Neuronal stem cell (in vitro differentiated cells): ENCODE data around the gene CLIC5.

Experiments used
- DNase-seq: peaks from one replicate; pipeline ENCODE4 v3.0.0-alpha.2; 2013; ENCODE audit warnings: low spot score
- H2AFZ ChIP-seq: one replicate; pipeline ENCODE4 v1.6.1; 2013; ENCODE audit warnings: mild to moderate bottlenecking, low read length, inconsistent platforms
- H2AK5ac ChIP-seq: 2 replicates; pipeline ENCODE4 v1.6.1; 2013; ENCODE audit warnings: low read depth, mild to moderate bottlenecking, inconsistent platforms, low read length, moderate library complexity, mixed read lengths
- H2BK120ac ChIP-seq: 2 replicates; pipeline ENCODE4 v1.6.1; 2013; ENCODE audit warnings: low read depth, mild to moderate bottlenecking, inconsistent platforms, low read length, moderate library complexity, mixed read lengths
- H2BK12ac ChIP-seq: one replicate; pipeline ENCODE4 v1.6.1; 2013; ENCODE audit warnings: low read length, inconsistent platforms
- H2BK15ac ChIP-seq: 2 replicates; pipeline ENCODE4 v1.6.1; 2013; ENCODE audit warnings: mild to moderate bottlenecking, low read length, inconsistent platforms, mixed read lengths
- H2BK5ac ChIP-seq: one replicate; pipeline ENCODE4 v1.6.1; 2013; ENCODE audit warnings: inconsistent platforms, mild to moderate bottlenecking, low read length, moderate library complexity
- H3K14ac ChIP-seq: one replicate; pipeline ENCODE4 v1.6.1; 2013; ENCODE audit warnings: low read length, inconsistent platforms
- H3K18ac ChIP-seq: 2 replicates; pipeline ENCODE4 v1.6.1; 2013; ENCODE audit warnings: low read length, inconsistent platforms
- H3K23ac ChIP-seq: 2 replicates; pipeline ENCODE4 v1.6.1; 2013; ENCODE audit warnings: low read depth, mild to moderate bottlenecking, mixed read lengths, low read length, inconsistent platforms; ENCODE audit not compliant: poor library complexity
- H3K27ac ChIP-seq: replicated peaks from 3 replicates; pipeline ENCODE4 v1.5.1; 2013; ENCODE audit warnings: low read length, inconsistent platforms
- H3K27me3 ChIP-seq, 3 experiments: 2 replicates each; pipeline ENCODE4 v1.6.1; 2013; ENCODE audit warnings: low read length in 3 of 3, mild to moderate bottlenecking in 2 of 3, inconsistent platforms in 1 of 3, low read depth in 1 of 3, mixed read lengths in 1 of 3, moderate library complexity in 1 of 3; ENCODE audit not compliant: control insufficient read depth in 3 of 3, insufficient read depth in 3 of 3
- H3K36me3 ChIP-seq, 2 donors: replicated peaks in 1 of 2; 2 replicates each; pipeline ENCODE4 v1.6.1; 2013; ENCODE audit warnings: low read length in 2 of 2; ENCODE audit not compliant: control insufficient read depth in 2 of 2, insufficient read depth in 2 of 2
- H3K4ac ChIP-seq: 2 replicates; pipeline ENCODE4 v1.6.1; 2013; ENCODE audit warnings: inconsistent platforms, mild to moderate bottlenecking, low read length, moderate library complexity
- H3K4me1 ChIP-seq, 2 donors: 1 replicate in 1 of 2; 2 replicates in 1 of 2; pipeline ENCODE4 v1.6.1; 2013; ENCODE audit warnings: low read length in 2 of 2, low read depth in 1 of 2; ENCODE audit not compliant: control insufficient read depth in 2 of 2, insufficient read depth in 1 of 2
- H3K4me2 ChIP-seq: one replicate; pipeline ENCODE4 v1.6.1; 2013; ENCODE audit warnings: mild to moderate bottlenecking, low read length, inconsistent platforms; ENCODE audit not compliant: insufficient read depth, poor library complexity, severe bottlenecking
- H3K4me3 ChIP-seq, 2 donors: 2 replicates each; pipeline ENCODE4 v1.5.1; 2013; ENCODE audit warnings: low read length in 2 of 2, mild to moderate bottlenecking in 2 of 2, inconsistent platforms in 1 of 2, moderate library complexity in 1 of 2
- H3K79me1 ChIP-seq: one replicate; pipeline ENCODE4 v1.6.1; 2013; ENCODE audit warnings: low read depth, mild to moderate bottlenecking, inconsistent platforms, low read length, moderate library complexity
- H3K9ac ChIP-seq: one replicate; pipeline ENCODE4 v1.6.1; 2013; ENCODE audit warnings: mild to moderate bottlenecking, low read depth, low read length, inconsistent platforms; ENCODE audit not compliant: poor library complexity
- H3K9me3 ChIP-seq, 2 donors: replicated peaks in 1 of 2; 2 replicates each; pipeline versions ENCODE3 to v1.6.1; 2013; ENCODE audit warnings: low read length in 2 of 2, mild to moderate bottlenecking in 2 of 2, inconsistent platforms in 1 of 2, low read depth in 1 of 2, mixed read lengths in 1 of 2, moderate library complexity in 1 of 2; ENCODE audit not compliant: control insufficient read depth in 2 of 2, insufficient read depth in 1 of 2
- H4K8ac ChIP-seq: one replicate; pipeline ENCODE4 v1.6.1; 2013; ENCODE audit warnings: low read depth, mild to moderate bottlenecking, inconsistent platforms, low read length, moderate library complexity
- H4K91ac ChIP-seq: one replicate; pipeline ENCODE4 v1.6.1; 2013; ENCODE audit warnings: low read length, low read depth, mild to moderate bottlenecking, inconsistent platforms; ENCODE audit not compliant: poor library complexity
- WGBS, 2 donors: extraction: QIAGEN DNeasy Blood & Tissue Kit; methylation state at CpG; one replicate each; pipeline ENCODE4 v1.1.7; 2013; ENCODE audit warnings: missing lambda C conversion rate in 2 of 2, mixed read lengths in 1 of 2; ENCODE audit not compliant: insufficient read length in 2 of 2, insufficient replicate concordance in 1 of 2; ENCODE audit errors: extremely low coverage in 2 of 2; 5-methylcytosine and 5-hydroxymethylcytosine counted together

The CLIC5 gene

GRCh38 chr6:45922728-45923351 is 92.8 kb downstream of the CLIC5 start:
- WGBS, 2 donors = no CpG with 5 or more reads among the region's 11 CpGs
- Histone ChIP-seq H3K18ac (no peak overlapping the region), H3K14ac (no peak overlapping the region)

DNA sequence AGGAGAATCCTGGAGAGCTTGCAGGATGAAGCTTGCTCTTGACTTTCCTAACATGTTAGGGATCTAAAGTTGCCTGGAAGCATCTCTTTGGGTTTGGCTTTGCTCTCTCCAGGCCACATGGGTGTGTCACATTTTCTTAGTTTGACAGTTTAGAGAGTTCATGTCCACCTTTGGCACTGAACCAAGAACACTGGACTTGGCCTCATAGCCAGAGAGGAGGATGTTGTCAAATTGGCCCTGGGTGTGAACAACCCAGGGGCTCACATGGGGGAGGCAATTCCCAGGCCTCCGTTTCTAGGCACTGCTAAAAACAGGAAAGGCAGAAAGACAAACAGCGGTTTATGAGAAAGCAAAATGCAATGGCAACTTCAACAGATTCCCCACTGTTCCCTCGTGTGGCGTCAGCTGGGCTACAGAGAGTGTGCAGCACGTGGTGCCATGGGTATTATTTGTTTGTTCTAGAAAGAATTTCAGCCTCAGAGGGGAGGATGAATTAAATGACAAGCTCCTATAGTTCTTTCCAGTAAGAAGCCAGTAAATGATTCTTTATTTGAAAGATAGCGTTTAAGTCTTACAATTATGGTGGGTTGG is 93.9 kb downstream of the CLIC5 start:
- no peak overlapping the region for H3K4ac ChIP-seq
- no peak overlapping the region for H2AFZ ChIP-seq
- no peak overlapping the region for H4K91ac ChIP-seq
- H3K4me3 ChIP-seq = no peak overlapping the region
- no peaks in the 10 kb centered on the region for H3K9me3 ChIP-seq
- H3K4me1 ChIP-seq = peaks cover 0 to 2% of the 10 kb centered on the region in 2 donors
- H2BK120ac ChIP-seq = no peak overlapping the region
- no CpG with 5 or more reads among the region's 6 CpGs for WGBS, 2 donors
- no peaks in the 10 kb centered on the region for H3K79me1 ChIP-seq
- H2BK5ac ChIP-seq = no peak overlapping the region
- no peak overlapping the region for H2AK5ac ChIP-seq
- H3K36me3 ChIP-seq = no peaks in the 10 kb centered on the region
- no peak overlapping the region for H3K27ac ChIP-seq
- no peak overlapping the region for H3K23ac ChIP-seq
- H3K27me3 ChIP-seq = no peaks in the 10 kb centered on the region
- no peak overlapping the region for H2BK15ac ChIP-seq
- no peak for DNase-seq
- no peak overlapping the region for H3K18ac ChIP-seq
- H3K9ac ChIP-seq = no peak overlapping the region
- H3K14ac ChIP-seq = no peak overlapping the region
- no peak overlapping the region for H2BK12ac ChIP-seq
- H3K4me2 ChIP-seq = no peak overlapping the region
- no peak overlapping the region for H4K8ac ChIP-seq

More at GRCh38 chr6:45922728-45923351, 92.8 kb downstream of the CLIC5 start:
- Histone ChIP-seq H2BK12ac (no peak overlapping the region), H3K4me1 (peaks cover 0 to 6% of the 10 kb centered on the region in 2 donors), H2BK5ac (no peak overlapping the region), H4K8ac (no peak overlapping the region), H2BK15ac (no peak overlapping the region), H3K36me3 (no peaks in the 10 kb centered on the region), H3K4me3 (no peak overlapping the region), H2AK5ac (no peak overlapping the region), H3K9me3 (no peaks in the 10 kb centered on the region), H3K9ac (no peak overlapping the region), H3K27ac (no peak overlapping the region), H3K4me2 (no peak overlapping the region), H3K79me1 (no peaks in the 10 kb centered on the region), H3K23ac (no peak overlapping the region), H3K4ac (no peak overlapping the region), H2BK120ac (no peak overlapping the region), H4K91ac (no peak overlapping the region), H3K27me3 (no peaks in the 10 kb centered on the region), H2AFZ (peak overlapping the region; percentile 71)
- DNase-seq = peak; percentile 59

DNA sequence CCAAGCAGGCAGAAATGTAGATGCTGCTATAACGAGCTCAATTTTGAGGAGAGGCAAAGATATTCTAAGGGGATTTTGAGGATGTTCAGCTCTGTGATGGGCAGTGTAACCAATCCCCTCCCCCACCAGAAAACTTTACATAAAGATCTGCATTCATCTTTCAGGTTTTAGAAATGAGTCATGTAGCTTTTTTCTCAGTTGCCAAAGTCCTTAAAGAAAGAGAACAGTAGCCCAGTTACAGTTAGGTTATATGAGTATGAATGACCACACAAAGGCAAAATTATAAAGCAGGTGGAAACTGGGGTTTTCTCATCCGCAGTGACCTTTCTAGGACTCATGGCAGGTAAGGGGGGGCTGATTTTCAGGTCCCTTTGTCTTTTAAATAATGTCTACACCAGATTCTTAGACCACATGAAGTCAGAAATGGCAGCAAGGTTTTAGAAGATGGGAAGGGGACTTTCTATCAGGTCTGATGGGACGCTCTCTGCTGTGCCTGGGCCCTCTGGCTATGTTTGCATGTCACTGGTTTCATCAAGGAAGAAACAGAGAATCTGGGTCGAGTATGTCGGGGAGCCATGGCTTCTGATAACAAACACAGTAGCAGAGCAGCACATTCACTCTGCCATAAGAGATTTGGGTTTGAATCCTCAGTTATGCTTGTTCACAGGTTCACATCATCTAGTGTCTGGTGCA is 94.7 kb downstream of the CLIC5 start:
- no peak for DNase-seq
- WGBS, 2 donors = no CpG with 5 or more reads among the region's 5 CpGs
- no peak overlapping the region for H3K4ac ChIP-seq
- no peak overlapping the region for H2BK5ac ChIP-seq
- H2BK120ac ChIP-seq = no peak overlapping the region
- H4K8ac ChIP-seq = no peak overlapping the region
- H3K23ac ChIP-seq = no peak overlapping the region
- no peak overlapping the region for H2AK5ac ChIP-seq
- H3K14ac ChIP-seq = no peak overlapping the region
- H2BK15ac ChIP-seq = no peak overlapping the region
- H3K27me3 ChIP-seq = no peaks in the 10 kb centered on the region
- H4K91ac ChIP-seq = no peak overlapping the region
- H3K9ac ChIP-seq = no peak overlapping the region
- H3K36me3 ChIP-seq = no peaks in the 10 kb centered on the region
- H2AFZ ChIP-seq = no peak overlapping the region
- H3K18ac ChIP-seq = no peak overlapping the region
- H3K4me1 ChIP-seq = peaks cover 0 to 2% of the 10 kb centered on the region in 2 donors
- no peaks in the 10 kb centered on the region for H3K79me1 ChIP-seq
- no peak overlapping the region for H3K4me3 ChIP-seq
- no peak overlapping the region for H3K27ac ChIP-seq
- no peak overlapping the region for H2BK12ac ChIP-seq
- H3K9me3 ChIP-seq = no peaks in the 10 kb centered on the region
- H3K4me2 ChIP-seq = no peak overlapping the region

DNA sequence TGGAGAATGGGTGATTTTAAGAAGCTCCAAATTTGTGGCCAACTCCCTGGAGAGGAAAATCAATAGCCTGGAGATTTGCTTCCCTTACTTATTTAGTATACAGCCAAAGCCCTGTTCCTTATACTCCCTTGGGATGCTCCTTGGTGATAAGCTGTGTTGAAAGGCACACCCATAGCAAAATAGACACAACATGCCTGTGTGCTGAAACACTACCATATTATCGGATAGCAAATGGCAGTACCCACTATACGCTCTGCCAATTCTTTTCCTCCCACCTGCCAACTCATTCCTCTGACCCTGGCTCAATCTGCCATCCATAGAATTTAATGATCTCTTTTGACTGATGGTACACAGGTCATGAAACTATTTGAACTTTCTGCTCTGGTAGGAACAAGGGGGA is 98.2 kb downstream of the CLIC5 start:
- H2BK12ac ChIP-seq = no peak overlapping the region
- H3K9me3 ChIP-seq = no peaks in the 10 kb centered on the region
- no peak overlapping the region for H3K18ac ChIP-seq
- H3K27me3 ChIP-seq = no peaks in the 10 kb centered on the region
- H3K4me2 ChIP-seq = no peak overlapping the region
- H3K36me3 ChIP-seq = no peaks in the 10 kb centered on the region
- no peak overlapping the region for H3K23ac ChIP-seq
- H2BK5ac ChIP-seq = no peak overlapping the region
- H3K4me1 ChIP-seq = peaks cover 0 to 2% of the 10 kb centered on the region in 2 donors
- no peak overlapping the region for H2BK120ac ChIP-seq
- H2AK5ac ChIP-seq = no peak overlapping the region
- no peak overlapping the region for H3K14ac ChIP-seq
- H3K27ac ChIP-seq = no peak overlapping the region
- H3K4me3 ChIP-seq = no peak overlapping the region
- H2AFZ ChIP-seq = no peak overlapping the region
- no peak for DNase-seq
- no peak overlapping the region for H4K91ac ChIP-seq
- no peak overlapping the region for H4K8ac ChIP-seq
- H2BK15ac ChIP-seq = no peak overlapping the region
- WGBS, 2 donors = no CpG with 5 or more reads among the region's 2 CpGs
- H3K9ac ChIP-seq = no peak overlapping the region
- H3K4ac ChIP-seq = no peak overlapping the region
- H3K79me1 ChIP-seq = no peaks in the 10 kb centered on the region
